ENCODE measurements around the gene TNS1.

The TNS1 gene

GRCh38 chr2:217979151-217979811 is 23.5 kb downstream of the TNS1 start:
- no peak for DNase-seq

- DNase-seq = no peak
Observed at GRCh38 chr2:217978536-217979150, 24.2 kb downstream of the TNS1 start.

- no peak for DNase-seq
Observed at GRCh38 chr2:217977840-217978535, 24.8 kb downstream of the TNS1 start.

DNA sequence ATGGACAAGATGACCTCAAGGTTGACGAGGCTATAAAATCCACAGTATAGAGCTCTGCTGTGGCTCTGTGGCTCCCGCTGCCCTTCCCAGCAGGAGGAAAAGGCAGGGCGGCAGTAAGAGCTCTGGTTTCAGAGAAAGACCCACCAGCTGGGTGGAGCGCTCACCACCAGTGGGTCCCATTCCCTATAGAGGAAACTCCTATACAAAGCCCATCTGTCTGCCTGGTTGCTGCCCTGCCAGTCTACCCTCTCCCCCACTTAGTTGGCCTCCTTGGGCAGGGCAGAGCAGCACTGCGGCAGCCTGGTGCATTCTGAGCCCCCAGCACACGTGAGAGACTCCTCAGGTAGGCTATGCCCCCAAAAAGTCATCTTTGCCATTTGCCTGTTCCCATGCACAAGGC is 26.5 kb downstream of the TNS1 start:
- DNase-seq = no peak

- no peak for DNase-seq
Observed at GRCh38 chr2:217975626-217976025, 27.2 kb downstream of the TNS1 start.

- DNase-seq = no peak
Observed at GRCh38 chr2:217974389-217975005, 28.3 kb downstream of the TNS1 start.

GRCh38 chr2:217973008-217973787 is 29.6 kb downstream of the TNS1 start:
- DNase-seq = no peak

GRCh38 chr2:217972490-217972889 is 30.3 kb downstream of the TNS1 start:
- DNase-seq = no peak

- no peak for DNase-seq
Observed at GRCh38 chr2:217972037-217972436, 30.8 kb downstream of the TNS1 start.

DNA sequence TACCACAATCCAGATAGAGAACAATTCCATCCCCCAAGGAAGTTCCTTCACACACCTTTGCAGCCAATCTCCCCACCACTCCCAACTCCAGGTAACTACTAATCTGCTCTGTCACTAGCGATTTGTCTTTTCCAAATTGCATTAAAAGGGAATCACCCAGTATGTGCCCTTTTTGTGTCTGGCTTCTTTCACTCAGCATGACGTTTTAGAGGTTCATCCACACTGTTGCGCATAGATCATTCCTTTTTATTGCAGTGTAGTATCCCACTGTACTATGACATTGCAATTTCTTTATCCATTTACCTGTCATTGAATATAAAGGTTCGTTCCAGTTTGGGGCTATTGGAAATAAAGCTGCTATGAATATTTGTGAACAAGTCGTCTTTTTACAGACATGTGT is 31.6 kb downstream of the TNS1 start:
- no peak for DNase-seq

DNA sequence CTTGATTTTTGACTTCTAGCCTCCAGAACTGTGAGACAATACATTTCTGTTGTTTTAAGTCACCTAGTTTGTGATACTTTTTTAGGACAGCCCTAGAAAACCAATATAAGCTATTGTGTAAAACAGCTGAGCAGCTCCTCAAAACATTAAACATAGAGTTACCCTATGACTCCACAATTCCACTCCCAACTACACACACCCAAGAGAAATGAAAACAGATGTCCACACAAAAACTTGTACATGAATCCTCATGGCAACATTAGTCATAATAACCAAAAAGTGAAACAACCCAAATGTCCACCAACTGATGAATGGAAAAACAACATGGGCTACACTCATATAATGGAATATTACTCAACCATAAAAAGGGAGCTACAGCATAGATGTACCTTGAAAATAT is 32.6 kb downstream of the TNS1 start:
- no peak for DNase-seq

- DNase-seq = no peak
Observed at GRCh38 chr2:217969588-217969987, 33.2 kb downstream of the TNS1 start.

- no peak for DNase-seq
Observed at GRCh38 chr2:217968023-217968422, 34.8 kb downstream of the TNS1 start.

DNA sequence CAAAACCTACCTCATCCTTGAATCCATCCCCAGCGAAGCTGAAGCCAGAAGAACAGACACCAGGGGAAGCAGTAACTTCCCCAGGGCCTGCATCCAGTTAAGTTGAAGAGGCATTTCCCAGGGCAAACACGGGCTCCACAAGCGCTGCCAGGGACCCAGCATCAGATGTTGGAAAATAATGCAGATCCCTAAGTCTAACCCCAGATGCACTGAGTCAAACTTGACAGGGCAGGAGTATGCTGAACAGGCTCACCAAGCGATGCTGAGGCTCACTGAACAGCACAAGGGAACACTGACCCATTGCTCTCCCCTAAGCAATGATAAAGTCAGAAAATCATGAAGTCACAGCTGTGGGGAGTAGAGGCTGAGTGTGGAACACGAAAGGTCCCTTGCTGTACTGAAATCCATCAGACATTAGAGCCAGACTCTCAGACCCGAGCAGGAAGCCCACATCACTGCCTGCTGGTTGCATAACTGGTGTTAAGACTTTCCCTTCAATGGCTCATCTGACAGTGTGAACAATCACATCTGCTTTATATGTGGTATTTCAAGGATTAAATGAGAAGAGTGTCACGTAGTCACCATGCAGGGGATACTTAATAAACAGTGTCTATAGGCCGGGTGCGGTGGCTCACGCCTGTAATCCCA is 36.2 kb downstream of the TNS1 start:
- DNase-seq = no peak

DNA sequence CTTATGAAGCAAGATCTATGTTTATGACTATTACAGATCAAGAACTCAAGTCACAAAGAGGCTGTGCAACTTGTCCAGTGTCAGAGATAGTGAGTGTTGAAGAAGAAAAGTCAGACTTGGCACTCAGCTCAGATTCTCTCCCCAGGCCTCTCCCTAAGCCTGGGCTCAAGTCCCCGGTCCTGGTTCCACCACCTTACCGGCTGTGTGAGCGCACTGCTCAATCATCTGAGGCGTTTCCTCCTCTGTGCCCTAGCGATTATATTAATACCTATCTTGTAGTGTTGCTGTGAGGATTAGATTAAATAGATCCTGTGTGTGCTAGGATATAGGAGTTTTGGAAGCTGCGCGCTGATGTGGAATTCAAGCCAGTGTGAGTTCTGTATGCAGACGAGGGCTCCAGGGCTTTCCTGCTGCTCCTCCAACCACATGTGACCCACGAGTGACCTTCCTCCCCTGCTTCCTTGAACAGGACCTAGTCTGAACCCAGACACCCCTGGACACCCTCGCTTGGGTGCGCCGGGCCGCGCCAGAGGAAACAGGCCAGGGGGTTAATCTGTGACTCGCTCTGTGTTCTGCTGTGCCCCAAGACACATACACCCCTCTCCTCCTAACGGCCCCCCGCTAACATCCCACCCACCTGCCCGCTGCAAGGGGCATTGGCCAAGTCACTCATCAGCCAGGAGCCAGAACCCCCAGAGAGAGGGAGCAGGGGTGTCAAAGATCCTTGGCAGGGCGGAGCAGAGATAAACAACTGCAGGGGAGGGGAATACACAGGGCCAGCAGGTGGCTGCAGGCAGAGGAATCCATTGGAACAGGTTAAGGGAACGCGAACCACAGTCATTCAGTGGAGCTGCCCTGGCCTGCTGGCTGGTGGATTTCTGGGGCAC is 38.3 kb downstream of the TNS1 start:
- no peak for DNase-seq

DNA sequence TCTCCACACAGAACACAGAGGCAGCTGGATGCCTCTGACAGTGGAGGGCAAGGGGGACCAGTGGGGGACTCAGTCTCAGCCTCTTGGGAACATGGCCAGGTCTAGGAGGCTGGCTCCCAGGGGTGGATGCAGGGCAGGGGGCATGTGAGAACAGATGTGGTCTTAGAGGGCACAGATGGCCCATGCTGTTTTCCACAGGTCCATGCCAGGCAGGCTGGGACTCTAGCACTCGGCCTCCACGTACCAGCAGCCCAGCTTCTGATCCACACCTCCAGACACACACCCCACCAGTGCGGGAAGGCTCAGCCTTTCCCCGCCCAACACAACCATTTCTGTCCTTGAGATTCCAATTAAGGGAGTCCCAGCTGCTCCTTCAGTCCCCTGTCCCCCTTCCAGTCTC is 42.4 kb downstream of the TNS1 start:
- DNase-seq = no peak

DNA sequence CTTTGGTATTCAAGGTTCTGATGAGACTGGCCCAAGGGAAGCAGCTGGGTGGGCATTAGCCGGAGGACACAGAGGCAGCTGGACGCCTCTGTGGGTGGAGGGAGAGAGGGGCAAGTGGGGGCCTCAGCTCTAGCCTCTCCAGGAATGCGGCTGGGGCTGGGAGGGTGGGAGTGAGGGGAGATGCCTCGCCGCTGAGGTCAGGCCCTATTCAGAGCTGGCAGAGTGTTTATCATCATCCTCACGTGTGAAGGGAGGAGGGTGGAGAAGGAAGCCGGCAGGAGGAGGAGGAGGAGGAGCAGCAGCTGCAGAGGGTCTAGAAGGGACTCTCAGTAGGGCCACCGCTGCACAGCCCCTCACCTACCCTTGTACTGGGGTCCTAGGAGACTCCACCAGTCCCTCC is 43.1 kb downstream of the TNS1 start:
- DNase-seq = no peak

- no peak for DNase-seq
Observed at GRCh38 chr2:217958884-217959225, 43.9 kb downstream of the TNS1 start.

GRCh38 chr2:217958206-217958883 is 44.5 kb downstream of the TNS1 start:
- no peak for DNase-seq

- DNase-seq = no peak
Observed at GRCh38 chr2:217956586-217957457, 46.0 kb downstream of the TNS1 start.
